Gastrocnemius medialis (tissue), 4 donors: ENCODE results near the gene WIPF3. TPM values are rescaled to one million over a fixed set of nuclear protein-coding genes. Genes with fewer than 3 reads are reported as not detected.
"Not testable (repeated sequence)": the region's sequence is repeated elsewhere in the genome, so short reads cannot be mapped to it uniquely, and the experiment has no call there.

ENCODE experiments used
- ATAC-seq, 2 donors: fragments of 150-250 bp; one replicate each; pipeline ENCODE4 v1.9.1; 2016
- DNase-seq, 2 donors: peaks; one replicate each; pipeline ENCODE4 v3.0.0-alpha.2; 2019
- H3K27ac ChIP-seq, 4 donors: fragments of 200-600 bp; sonication (generic); 1 replicate in 1 of 4; 2 replicates in 3 of 4; pipeline ENCODE4 v1.5.1; 2016 to 2018; ENCODE audit warnings: mild to moderate bottlenecking in 2 of 4, moderate library complexity in 1 of 4
- H3K27me3 ChIP-seq, 3 donors: fragments of 200-600 bp; sonication (generic) in 2 of 3; 1 replicate in 1 of 3; 2 replicates in 2 of 3; pipeline versions ENCODE4 v1.5.1 to v1.6.0; 2016 to 2019; ENCODE audit warnings: mild to moderate bottlenecking in 1 of 3, moderate library complexity in 1 of 3
- H3K36me3 ChIP-seq, 2 donors: fragments of 200-600 bp; sonication (generic) in 1 of 2; one replicate each; pipeline ENCODE4 v1.5.1; 2017 to 2018
- H3K4me1 ChIP-seq, 2 donors: fragments of 200-600 bp; sonication (generic) in 1 of 2; one replicate each; pipeline ENCODE4 v1.5.1; 2016 to 2017; ENCODE audit warnings: mild to moderate bottlenecking in 2 of 2
- H3K4me3 ChIP-seq, 4 donors: fragments of 200-600 bp; sonication (generic) in 3 of 4; 1 replicate in 1 of 4; 2 replicates in 3 of 4; pipeline ENCODE4 v1.5.1; 2016 to 2019; ENCODE audit warnings: mild to moderate bottlenecking in 2 of 4
- H3K9me3 ChIP-seq, 3 donors: fragments of 200-600 bp; sonication (generic) in 2 of 3; 1 replicate in 1 of 3; 2 replicates in 2 of 3; pipeline ENCODE4 v1.5.1; 2016 to 2019
- POLR2A ChIP-seq, 2 donors: fragments of 450-650 bp; IDR thresholded peaks; one replicate each; pipeline ENCODE4 v1.6.1; 2017; ENCODE audit warnings: antibody characterized with exemption in 2 of 2, mild to moderate bottlenecking in 2 of 2, moderate library complexity in 2 of 2
- in situ Hi-C, 4 donors: fragments of 200-750 bp; cut with MboI; loops; one replicate each; pipeline versions ENCODE4 v1.15.0 to v1.8.0; 2017; ENCODE audit warnings: low sequenced_read_pairs in 4 of 4
- intact Hi-C: fragments of 100-400 bp; cut with DNase I; formaldehyde crosslinking; loops from one replicate; pipeline ENCODE4 v1.15.1; 2023; ENCODE audit warnings: low total_unique reads
- total RNA-seq, 4 donors: library from RNA; depleted of rRNA; stranded (reverse); fragments of >200 nt; gene quantifications; one replicate each; pipeline versions ENCODE4 v1.1.0 to v1.2.3, GENCODE V29; 2016
- TF ChIP-seq, protein P1 (sequence below), 5 experiments: fragments of 450-650 bp in 3 of 5; fragments of 200-600 bp in 2 of 5; sonication (generic) in 2 of 5; IDR thresholded peaks in 4 of 5; conservative IDR thresholded peaks in 1 of 5; 1 replicate in 4 of 5; 2 replicates in 1 of 5; pipeline ENCODE4 v1.5.1; 2016 to 2019; ENCODE audit warnings: antibody characterized with exemption in 5 of 5, mild to moderate bottlenecking in 3 of 5, moderate library complexity in 3 of 5

The WIPF3 gene
- total RNA-seq, 4 donors from 2014 or later = 4.2 to 9.9 (median 8.3) TPM

DNA sequence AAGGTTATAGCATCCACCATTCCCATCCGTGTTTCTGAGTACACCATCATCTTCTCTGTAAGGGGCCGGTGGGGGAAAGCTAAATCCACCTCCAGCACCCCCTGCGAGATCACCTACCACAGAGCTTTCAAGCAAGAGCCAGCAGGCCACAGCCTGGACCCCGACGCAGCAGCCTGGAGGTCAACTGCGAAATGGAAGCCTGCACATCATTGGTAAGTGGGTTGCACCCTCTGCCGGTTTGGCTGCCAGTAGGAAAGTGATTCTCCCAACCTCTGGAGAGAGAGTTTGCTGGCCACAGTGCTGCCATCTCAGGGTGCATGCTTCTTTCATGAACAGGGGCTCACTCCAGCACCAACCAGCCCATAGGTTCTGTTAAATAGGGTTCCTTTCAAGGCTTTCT, 81.7 kb downstream of the WIPF3 start:
- H3K36me3 ChIP-seq = peaks cover 0 to 17% of the 10 kb centered on the region in 2 donors
- no peak overlapping the region for H3K27ac ChIP-seq
- H3K4me3 ChIP-seq = no peak overlapping the region
- in situ Hi-C loops = no loop called here
- TF ChIP-seq, protein P1, sequence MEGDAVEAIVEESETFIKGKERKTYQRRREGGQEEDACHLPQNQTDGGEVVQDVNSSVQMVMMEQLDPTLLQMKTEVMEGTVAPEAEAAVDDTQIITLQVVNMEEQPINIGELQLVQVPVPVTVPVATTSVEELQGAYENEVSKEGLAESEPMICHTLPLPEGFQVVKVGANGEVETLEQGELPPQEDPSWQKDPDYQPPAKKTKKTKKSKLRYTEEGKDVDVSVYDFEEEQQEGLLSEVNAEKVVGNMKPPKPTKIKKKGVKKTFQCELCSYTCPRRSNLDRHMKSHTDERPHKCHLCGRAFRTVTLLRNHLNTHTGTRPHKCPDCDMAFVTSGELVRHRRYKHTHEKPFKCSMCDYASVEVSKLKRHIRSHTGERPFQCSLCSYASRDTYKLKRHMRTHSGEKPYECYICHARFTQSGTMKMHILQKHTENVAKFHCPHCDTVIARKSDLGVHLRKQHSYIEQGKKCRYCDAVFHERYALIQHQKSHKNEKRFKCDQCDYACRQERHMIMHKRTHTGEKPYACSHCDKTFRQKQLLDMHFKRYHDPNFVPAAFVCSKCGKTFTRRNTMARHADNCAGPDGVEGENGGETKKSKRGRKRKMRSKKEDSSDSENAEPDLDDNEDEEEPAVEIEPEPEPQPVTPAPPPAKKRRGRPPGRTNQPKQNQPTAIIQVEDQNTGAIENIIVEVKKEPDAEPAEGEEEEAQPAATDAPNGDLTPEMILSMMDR (IDR thresholded peaks at IDR 0.05 in 4 of 5, conservative IDR thresholded peaks at IDR 0.05 in 1 of 5) = no peak
- TF ChIP-seq POLR2A (IDR thresholded peaks at IDR 0.05) = no peak
- H3K4me1 ChIP-seq = no peaks in the 10 kb centered on the region
- DNase-seq (no peak), ATAC-seq (no peak)
- no peaks in the 10 kb centered on the region for H3K27me3 ChIP-seq
- no peaks in the 10 kb centered on the region for H3K9me3 ChIP-seq
- intact Hi-C loops = no loop called here

DNA sequence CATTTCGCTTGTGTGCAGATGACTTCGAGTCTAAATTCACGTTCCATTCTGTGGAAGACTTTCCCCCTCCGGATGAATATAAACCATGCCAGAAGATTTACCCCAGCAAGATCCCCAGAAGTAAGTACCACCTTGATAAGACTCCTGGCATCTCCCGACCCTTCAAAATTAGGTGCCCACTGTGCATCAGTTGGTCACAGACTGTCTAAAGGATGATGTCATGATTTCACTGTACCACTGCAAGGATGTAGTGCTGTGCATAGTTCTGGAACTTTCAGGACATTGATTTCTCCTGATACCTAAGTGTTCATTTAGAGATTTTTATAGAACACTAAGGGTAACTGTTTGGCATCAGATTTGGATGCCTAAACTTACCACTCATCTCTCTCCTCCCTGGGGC, 83.0 kb downstream of the WIPF3 start:
- ATAC-seq (no peak), DNase-seq (no peak)
- no peak overlapping the region for H3K27ac ChIP-seq
- TF ChIP-seq, protein P1 (IDR thresholded peaks at IDR 0.05 in 4 of 5, conservative IDR thresholded peaks at IDR 0.05 in 1 of 5) = no peak
- no peak for TF ChIP-seq POLR2A (IDR thresholded peaks at IDR 0.05)
- in situ Hi-C loops (no loop called here), intact Hi-C loops (no loop called here)
- H3K36me3 ChIP-seq = peaks cover 0 to 17% of the 10 kb centered on the region in 2 donors
- H3K4me3 ChIP-seq = no peak overlapping the region
- H3K4me1 ChIP-seq = no peaks in the 10 kb centered on the region
- no peaks in the 10 kb centered on the region for H3K9me3 ChIP-seq
- H3K27me3 ChIP-seq = no peaks in the 10 kb centered on the region

DNA sequence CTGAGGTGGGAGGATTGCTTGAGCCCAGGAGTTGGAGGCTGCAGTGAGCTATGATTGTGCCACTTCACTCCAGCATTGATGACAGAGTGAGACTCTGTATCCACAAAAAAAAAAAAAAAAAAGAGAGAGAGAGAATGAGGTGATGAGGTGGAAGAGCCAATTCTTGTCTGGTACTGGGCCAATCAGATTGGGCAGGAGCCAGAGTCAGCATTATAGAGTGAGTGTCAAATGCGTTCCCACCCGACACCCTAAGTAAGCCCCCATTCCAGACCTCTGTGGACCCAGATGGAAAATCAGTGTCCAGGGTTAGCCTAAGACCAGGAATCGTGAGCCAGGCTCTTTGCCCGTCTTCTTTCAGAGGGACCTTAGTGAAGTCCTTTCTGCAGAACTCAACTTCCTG, 83.9 kb downstream of the WIPF3 start:
- Histone ChIP-seq H3K36me3 (peaks cover 0 to 20% of the 10 kb centered on the region in 2 donors), H3K9me3 (no peaks in the 10 kb centered on the region), H3K4me1 (no peaks in the 10 kb centered on the region), H3K27ac (no peak overlapping the region), H3K4me3 (no peak overlapping the region), H3K27me3 (no peaks in the 10 kb centered on the region)
- ATAC-seq (no peak), DNase-seq (no peak)
- intact Hi-C loops = no loop called here
- in situ Hi-C loops = no loop called here
- TF ChIP-seq, protein P1 (IDR thresholded peaks at IDR 0.05 in 4 of 5, conservative IDR thresholded peaks at IDR 0.05 in 1 of 5) = no peak
- no peak for TF ChIP-seq POLR2A (IDR thresholded peaks at IDR 0.05)

DNA sequence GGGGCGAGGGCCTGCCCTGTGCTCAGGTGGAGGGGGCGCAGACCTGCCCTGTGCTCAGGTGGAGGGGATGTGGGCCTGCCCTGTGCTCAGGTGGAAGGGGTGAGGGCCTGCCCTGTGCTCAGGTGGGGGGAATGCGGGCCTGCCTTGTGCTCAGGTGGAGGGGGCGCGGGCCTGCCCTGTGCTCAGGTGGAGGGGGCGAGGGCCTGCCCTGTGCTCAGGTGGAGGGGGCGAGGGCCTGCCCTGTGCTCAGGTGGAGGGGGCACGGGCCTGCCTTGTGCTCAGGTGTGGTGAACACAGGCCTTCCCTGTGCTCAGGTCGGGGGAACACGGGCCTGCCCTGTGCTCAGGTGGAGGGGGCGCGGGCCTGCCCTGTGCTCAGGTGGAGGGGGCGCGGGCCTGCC, 84.5 kb downstream of the WIPF3 start:
- H3K27ac ChIP-seq, H3K27me3 ChIP-seq, in situ Hi-C loops, H3K9me3 ChIP-seq, H3K4me1 ChIP-seq, ATAC-seq, DNase-seq, H3K4me3 ChIP-seq, intact Hi-C loops: not testable (repeated sequence)
- H3K36me3 ChIP-seq = peaks cover 0 to 20% of the 10 kb centered on the region in 2 donors

DNA sequence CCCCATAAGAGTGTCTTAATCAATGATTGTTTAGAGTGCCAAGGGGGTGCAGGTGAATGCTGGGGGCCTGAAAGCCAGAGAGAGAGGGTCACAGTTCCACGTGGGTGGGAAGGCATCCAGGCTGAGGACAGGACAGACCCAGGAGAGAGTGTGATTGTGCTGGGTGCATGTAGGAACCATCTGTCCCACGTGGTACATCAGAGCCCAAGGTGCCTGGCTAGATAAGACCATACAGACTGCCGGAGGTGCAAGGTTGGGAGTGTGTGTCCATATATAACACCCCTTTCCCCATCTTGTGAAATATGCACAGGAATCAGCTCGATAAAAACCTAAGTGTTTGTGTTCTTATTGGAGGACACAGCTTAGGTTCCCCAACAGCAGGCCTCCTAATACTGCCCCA, 85.5 kb downstream of the WIPF3 start:
- TF ChIP-seq, protein P1 (IDR thresholded peaks at IDR 0.05 in 4 of 5, conservative IDR thresholded peaks at IDR 0.05 in 1 of 5) = no peak
- TF ChIP-seq POLR2A (IDR thresholded peaks at IDR 0.05) = no peak
- intact Hi-C loops = no loop called here
- H3K36me3 ChIP-seq = peaks cover 0 to 23% of the 10 kb centered on the region in 2 donors
- H3K9me3 ChIP-seq = no peaks in the 10 kb centered on the region
- ATAC-seq (no peak), DNase-seq (no peak)
- no peaks in the 10 kb centered on the region for H3K4me1 ChIP-seq
- no peak overlapping the region for H3K27ac ChIP-seq
- in situ Hi-C loops = no loop called here
- no peaks in the 10 kb centered on the region for H3K27me3 ChIP-seq
- H3K4me3 ChIP-seq = no peak overlapping the region
